B cell (primary cell): Measurements from ENCODE around the gene ETS1. TPM values are rescaled to one million over a fixed set of nuclear protein-coding genes. Genes with fewer than 3 reads are reported as not detected.

Experiments
- ATAC-seq: fragments of 200-7000 bp; cut with Tn5 transposase; one replicate; pipeline ENCODE4 v1.10.0; 2021; ENCODE audit warnings: low read depth, mild to moderate bottlenecking, moderate number of reproducible peaks, moderate library complexity
- CTCF ChIA-PET: fragments of 350-600 bp; sonication (Branson Sonifier 250); formaldehyde crosslinking; loops from one replicate; lab custom pipeline; 2021; ENCODE audit warnings: antibody characterized with exemption, inconsistent platforms; lab: Charles Lee
- POLR2A ChIA-PET: fragments of 350-600 bp; sonication (Branson Sonifier 250); formaldehyde crosslinking; loops from one replicate; lab custom pipeline; 2021; ENCODE audit warnings: antibody characterized with exemption; lab: Charles Lee
- DNase-seq: peaks from one replicate; pipeline ENCODE4 v3.0.0; 2013
- H2AFZ ChIP-seq: 2 replicates; pipeline ENCODE4 v1.6.1; 2012; ENCODE audit warnings: mild to moderate bottlenecking, low read depth, low read length; ENCODE audit not compliant: insufficient read depth, poor library complexity, severe bottlenecking
- H3K27ac ChIP-seq, 2 donors: 1 replicate in 1 of 2; 2 replicates in 1 of 2; pipeline ENCODE4 v1.5.1; 2012 to 2013; ENCODE audit warnings: low read length in 2 of 2, mild to moderate bottlenecking in 2 of 2, moderate library complexity in 1 of 2
- H3K27me3 ChIP-seq, 4 experiments: fragments of 200-600 bp in 1 of 4; sonication (generic) in 1 of 4; replicated peaks in 1 of 4; 1 replicate in 2 of 4; 2 replicates in 2 of 4; pipeline versions ENCODE4 v1.6.1 to v1.7.0; 2013 to 2016; ENCODE audit warnings: low read length in 3 of 4, mild to moderate bottlenecking in 2 of 4, mixed read lengths in 1 of 4, moderate library complexity in 1 of 4; ENCODE audit not compliant: insufficient read depth in 4 of 4, control insufficient read depth in 3 of 4; ENCODE audit errors: control extremely low read depth in 1 of 4
- H3K36me3 ChIP-seq, 2 experiments: replicated peaks in 1 of 2; 1 replicate in 1 of 2; 2 replicates in 1 of 2; pipeline versions ENCODE4 v1.6.1 to v1.7.1; 2013; ENCODE audit warnings: low read length in 1 of 2; ENCODE audit not compliant: insufficient read depth in 2 of 2, control insufficient read depth in 1 of 2; ENCODE audit errors: control extremely low read depth in 1 of 2, extremely low read depth in 1 of 2
- H3K4me1 ChIP-seq, 2 donors: fragments of 200-600 bp in 1 of 2; sonication (generic) in 1 of 2; 1 replicate in 1 of 2; 2 replicates in 1 of 2; pipeline versions ENCODE4 v1.5.1 to v1.6.1; 2013 to 2017; ENCODE audit warnings: low read length in 2 of 2; ENCODE audit not compliant: control insufficient read depth in 2 of 2, insufficient read depth in 2 of 2
- H3K4me2 ChIP-seq: replicated peaks from 2 replicates; pipeline ENCODE3; 2012; ENCODE audit warnings: mild to moderate bottlenecking, low read depth, low read length; ENCODE audit not compliant: poor library complexity, severe bottlenecking
- H3K4me3 ChIP-seq, 5 experiments: fragments of 200-600 bp in 1 of 5; sonication (generic) in 1 of 5; 1 replicate in 3 of 5; 2 replicates in 2 of 5; pipeline versions ENCODE4 v1.5.1 to v1.7.0; 2011 to 2016; ENCODE audit warnings: low read length in 4 of 5, mild to moderate bottlenecking in 4 of 5, low read depth in 2 of 5, control low read depth in 1 of 5, moderate library complexity in 1 of 5; ENCODE audit not compliant: insufficient read depth in 1 of 5; ENCODE audit errors: control extremely low read depth in 1 of 5, extremely low read depth in 1 of 5
- H3K79me2 ChIP-seq: fragments of 200-600 bp; sonication (generic); one replicate; pipeline ENCODE4 v1.6.0; 2016; ENCODE audit warnings: low read length; ENCODE audit not compliant: control insufficient read depth, insufficient read depth
- H3K9ac ChIP-seq: fragments of 200-600 bp; sonication (generic); 2 replicates; pipeline ENCODE4 v1.6.1; 2017; ENCODE audit warnings: mild to moderate bottlenecking, low read length, moderate library complexity
- H3K9me3 ChIP-seq, 3 donors: one replicate each; pipeline versions ENCODE4 v1.6.1 to v1.7.1; 2013; ENCODE audit warnings: low read length in 2 of 3; ENCODE audit not compliant: control insufficient read depth in 2 of 3, insufficient read depth in 1 of 3; ENCODE audit errors: control extremely low read depth in 1 of 3
- H4K20me1 ChIP-seq: 2 replicates; pipeline ENCODE4 v1.6.0; 2012; ENCODE audit warnings: mild to moderate bottlenecking, low read length; ENCODE audit not compliant: insufficient read depth, control insufficient read depth, poor library complexity, severe bottlenecking
- H3K27ac Mint-ChIP-seq: one replicate; pipeline ENCODE4 v1.8.0; 2021; ENCODE audit warnings: mixed read lengths
- H3K27me3 Mint-ChIP-seq: one replicate; pipeline ENCODE4 v1.8.0; 2021; ENCODE audit warnings: mixed read lengths
- H3K4me1 Mint-ChIP-seq: one replicate; pipeline ENCODE4 v1.8.0; 2021; ENCODE audit warnings: mixed read lengths
- H3K4me3 Mint-ChIP-seq: one replicate; pipeline ENCODE4 v1.8.0; 2021; ENCODE audit warnings: mixed read lengths
- H3K9me3 Mint-ChIP-seq: one replicate; pipeline ENCODE4 v1.8.0; 2022; ENCODE audit warnings: mixed read lengths; ENCODE audit not compliant: insufficient read depth
- EZH2 ChIP-seq: IDR thresholded peaks from 2 replicates; pipeline ENCODE4 v1.6.1; 2012; ENCODE audit warnings: borderline replicate concordance, low read depth, mild to moderate bottlenecking, moderate library complexity, low read length; ENCODE audit not compliant: insufficient read depth, poor library complexity, severe bottlenecking
- WGBS: methylation state at CpG from one replicate; pipeline ENCODE4 v1.1.5; 2013; ENCODE audit warnings: missing lambda C conversion rate; ENCODE audit not compliant: insufficient coverage; 5-methylcytosine and 5-hydroxymethylcytosine counted together
- intact Hi-C: fragments of 100-400 bp; cut with micrococcal nuclease; formaldehyde crosslinking; loops from one replicate; pipeline ENCODE4 v1.10.0; 2022
- polyA plus RNA-seq: library from polyadenylated mRNA; depleted of rRNA; stranded (reverse); fragments of >200 nt; gene quantifications from 2 replicates; pipeline ENCODE4 v1.2.3, GENCODE V29; 2012
- total RNA-seq, 2 donors: library from RNA; stranded (reverse); fragments of 120-200 nt in 1 of 2; gene quantifications; 1 replicate in 1 of 2; 2 replicates in 1 of 2; pipeline versions ENCODE4 v1.2.3 to v1.2.4, GENCODE V29; 2013 to 2022
- TF ChIP-seq, protein P1 (sequence below): fragments of 200-600 bp; IDR thresholded peaks from one replicate; pipeline ENCODE4 v1.8.0; 2022; ENCODE audit warnings: antibody characterized with exemption, mild to moderate bottlenecking

The ETS1 gene
- total and polyA plus RNA-seq, 2 donors (not counting 1 experiment from before 2014, with no cell fraction given), result 115 to 271 TPM

DNA sequence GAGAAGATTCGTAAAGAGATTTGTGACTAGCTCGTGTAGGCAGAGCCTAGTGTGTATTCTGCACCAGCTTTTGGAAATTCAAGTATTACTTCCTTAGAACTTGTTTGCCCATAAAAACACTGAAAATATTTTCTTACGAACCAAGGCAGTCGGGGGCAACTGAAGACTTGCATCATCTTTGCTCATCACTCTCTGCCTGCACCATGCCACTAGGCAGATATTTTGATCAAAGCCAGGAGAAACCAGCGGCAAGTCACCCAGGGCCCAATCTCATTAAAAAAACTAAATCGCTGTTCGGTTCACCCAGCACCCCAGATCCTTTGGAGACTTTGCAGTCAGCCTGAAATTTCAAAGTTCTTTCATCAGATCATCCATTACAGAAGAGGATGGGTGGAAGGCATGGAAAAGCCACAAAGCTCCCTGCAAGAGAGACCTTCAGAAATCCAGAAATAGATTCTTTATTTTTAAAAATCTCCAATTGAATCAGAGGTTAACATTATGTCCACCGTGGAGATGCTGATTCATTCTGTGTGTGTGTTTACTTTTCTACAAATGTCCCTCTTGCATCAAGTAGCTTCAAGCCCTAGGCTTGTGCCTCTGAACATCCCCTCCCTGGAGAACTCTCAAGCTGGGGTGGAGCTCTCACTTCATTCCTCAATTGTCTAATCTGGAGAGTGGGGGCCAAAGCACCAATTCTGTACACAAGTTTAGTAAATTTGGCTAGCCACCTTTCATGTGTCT lies 78.4 kb downstream of the ETS1 start:
- H3K36me3 ChIP-seq, result peaks cover 4 to 90% of the 10 kb centered on the region in 2 experiments
- H3K4me3 Mint-ChIP-seq, result peak overlapping the region; percentile 82
- peaks cover 100% of the 10 kb centered on the region for H3K79me2 ChIP-seq
- no peak for DNase-seq
- H3K4me2 ChIP-seq, result peak overlapping the region; percentile 63
- ATAC-seq, result no peak
- intact Hi-C loops, result loop anchor here (1.0 to 5.0 kb wide), 2 partner anchors 9 to 37 kb away; no protein-coding TSS in a partner anchor
- H2AFZ ChIP-seq, result no peak overlapping the region
- WGBS, result 96% methylated on average over 2 of the region's 8 CpGs
- ChIA-PET POLR2A (interaction anchor here (0.7 to 1.8 kb wide), 3 partner anchors 9 to 119 kb away, joined by 3 to 4 read pairs (median 4); no protein-coding TSS in a partner anchor), CTCF (interaction anchor here (1.2 to 4.0 kb wide), 10 partner anchors 10 to 337 kb away, joined by 3 to 24 read pairs (median 4); no protein-coding TSS in a partner anchor)
- TF ChIP-seq, protein P1, sequence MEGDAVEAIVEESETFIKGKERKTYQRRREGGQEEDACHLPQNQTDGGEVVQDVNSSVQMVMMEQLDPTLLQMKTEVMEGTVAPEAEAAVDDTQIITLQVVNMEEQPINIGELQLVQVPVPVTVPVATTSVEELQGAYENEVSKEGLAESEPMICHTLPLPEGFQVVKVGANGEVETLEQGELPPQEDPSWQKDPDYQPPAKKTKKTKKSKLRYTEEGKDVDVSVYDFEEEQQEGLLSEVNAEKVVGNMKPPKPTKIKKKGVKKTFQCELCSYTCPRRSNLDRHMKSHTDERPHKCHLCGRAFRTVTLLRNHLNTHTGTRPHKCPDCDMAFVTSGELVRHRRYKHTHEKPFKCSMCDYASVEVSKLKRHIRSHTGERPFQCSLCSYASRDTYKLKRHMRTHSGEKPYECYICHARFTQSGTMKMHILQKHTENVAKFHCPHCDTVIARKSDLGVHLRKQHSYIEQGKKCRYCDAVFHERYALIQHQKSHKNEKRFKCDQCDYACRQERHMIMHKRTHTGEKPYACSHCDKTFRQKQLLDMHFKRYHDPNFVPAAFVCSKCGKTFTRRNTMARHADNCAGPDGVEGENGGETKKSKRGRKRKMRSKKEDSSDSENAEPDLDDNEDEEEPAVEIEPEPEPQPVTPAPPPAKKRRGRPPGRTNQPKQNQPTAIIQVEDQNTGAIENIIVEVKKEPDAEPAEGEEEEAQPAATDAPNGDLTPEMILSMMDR, result no peak
- no peak for TF ChIP-seq EZH2
- H3K27ac ChIP-seq, result peak overlapping the region in 1 of 2 donors; percentile 82
- H3K27me3 ChIP-seq, result no peaks in the 10 kb centered on the region
- peaks cover 99 to 100% of the 10 kb centered on the region in 2 donors for H3K4me1 ChIP-seq
- peaks cover 98% of the 10 kb centered on the region for H3K4me1 Mint-ChIP-seq
- H3K4me3 ChIP-seq, result no peak overlapping the region
- peak overlapping the region; percentile 34 for H3K9ac ChIP-seq
- H3K27me3 Mint-ChIP-seq, result no peaks in the 10 kb centered on the region
- no peaks in the 10 kb centered on the region for H3K9me3 ChIP-seq
- peak overlapping the region; percentile 86 for H3K27ac Mint-ChIP-seq
- no peaks in the 10 kb centered on the region for H3K9me3 Mint-ChIP-seq
- H4K20me1 ChIP-seq, result peaks cover 99% of the 10 kb centered on the region

DNA sequence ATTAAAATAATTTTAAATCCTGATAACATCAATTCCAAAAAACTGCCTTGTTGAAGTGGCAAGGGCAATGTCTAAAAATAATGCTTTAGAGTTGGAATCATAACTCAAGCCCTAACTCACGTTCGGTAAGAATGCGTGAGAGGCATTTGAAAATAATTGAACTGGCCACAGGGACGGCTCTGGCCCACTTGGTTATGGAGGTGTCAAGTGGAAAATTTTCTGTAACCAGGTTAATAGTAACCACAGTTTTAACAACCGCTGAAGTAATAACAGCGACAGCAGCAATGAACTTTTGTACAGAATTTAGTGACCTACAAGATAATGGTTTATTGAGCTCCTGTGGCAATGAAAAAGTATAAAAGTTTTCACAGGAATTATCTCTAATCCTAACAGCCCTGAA lies 79.4 kb downstream of the ETS1 start:
- Histone ChIP-seq H3K27ac (peak overlapping the region; percentile 25 to 82), H3K27me3 (no peaks in the 10 kb centered on the region), H3K9ac (peak overlapping the region; percentile 34), H2AFZ (no peak overlapping the region), H3K4me2 (peak overlapping the region; percentile 63), H3K4me3 (peak overlapping the region in 3 of 5 experiments; percentile 8 to 41 (median 32)), H3K36me3 (peaks cover 5 to 88% of the 10 kb centered on the region in 2 experiments), H3K4me1 (peaks cover 100% of the 10 kb centered on the region in 2 donors), H4K20me1 (peaks cover 99% of the 10 kb centered on the region), H3K9me3 (no peaks in the 10 kb centered on the region), H3K79me2 (peaks cover 100% of the 10 kb centered on the region)
- peaks cover 98% of the 10 kb centered on the region for H3K4me1 Mint-ChIP-seq
- ATAC-seq, result no peak
- CTCF ChIA-PET, result interaction anchor here (0.8 to 4.0 kb wide), 6 partner anchors 9 to 218 kb away, joined by 3 to 12 read pairs (median 6); no protein-coding TSS in a partner anchor
- intact Hi-C loops, result loop anchor here (1.0 to 5.0 kb wide), 2 partner anchors 10 to 36 kb away; no protein-coding TSS in a partner anchor
- peak overlapping the region; percentile 86 for H3K27ac Mint-ChIP-seq
- H3K27me3 Mint-ChIP-seq, result no peaks in the 10 kb centered on the region
- 29% methylated on average over 1 of the region's 6 CpGs for WGBS
- H3K9me3 Mint-ChIP-seq, result no peaks in the 10 kb centered on the region
- TF ChIP-seq, protein P1, result no peak
- no peak for TF ChIP-seq EZH2
- no peak for DNase-seq
- POLR2A ChIA-PET, result interaction anchor here (1.0 kb wide), 1 partner anchor 41 kb away, joined by 3 read pairs; no protein-coding TSS in a partner anchor
- peak overlapping the region; percentile 82 for H3K4me3 Mint-ChIP-seq
